HEK293 (cell line): Measurements from ENCODE around the gene NKG7.

Source experiments
- MEIS1 ChIP-seq: sonication (generic); formaldehyde crosslinking; IDR thresholded peaks from 2 replicates; pipeline ENCODE4 v1.8.1; 2022; ENCODE audit warnings: missing genetic modification reagents, mild to moderate bottlenecking, borderline replicate concordance
- ZFP3 ChIP-seq: fragments of 450-650 bp; formaldehyde crosslinking; IDR thresholded peaks from 2 replicates; pipeline ENCODE4 v1.5.1; 2016; ENCODE audit warnings: low read depth, missing biosample characterization, missing genetic modification characterization
- ZNF174 ChIP-seq: fragments of 450-650 bp; formaldehyde crosslinking; IDR thresholded peaks from 2 replicates; pipeline ENCODE4 v1.5.0; 2017; ENCODE audit warnings: missing biosample characterization, mild to moderate bottlenecking, missing genetic modification characterization
- TF ChIP-seq, protein P1 (sequence below): fragments of 450-650 bp; formaldehyde crosslinking; IDR thresholded peaks from 2 replicates; pipeline ENCODE4 v1.5.1; 2016; ENCODE audit warnings: missing biosample characterization, missing genetic modification characterization
- TF ChIP-seq, protein P2 (sequence below): fragments of 450-650 bp; formaldehyde crosslinking; IDR thresholded peaks from 2 replicates; pipeline ENCODE4 v1.5.1; 2016; ENCODE audit warnings: missing biosample characterization, missing genetic modification characterization

DNA sequence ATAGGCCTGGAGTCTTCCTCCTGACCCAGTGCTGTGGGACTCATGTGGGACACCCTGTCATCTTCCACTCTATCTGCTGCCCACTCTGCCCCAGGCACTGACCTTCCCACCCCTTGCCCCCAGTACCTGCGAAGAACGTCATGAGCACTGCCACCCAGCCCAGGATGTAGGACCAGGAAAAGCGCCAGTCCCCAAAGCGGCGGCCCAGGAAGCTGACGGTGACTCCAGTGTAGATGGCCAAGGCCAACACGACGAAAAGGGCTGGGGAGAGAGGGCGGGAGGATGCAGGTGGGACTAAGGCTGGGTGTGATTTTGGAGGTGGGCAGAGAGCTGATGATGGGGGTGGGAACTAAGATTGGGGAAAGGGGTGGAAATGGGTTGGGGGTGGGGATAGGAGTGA lies 7.9 kb upstream of the NKG7 start:
- TF ChIP-seq MEIS1, result no peak
- TF ChIP-seq, protein P1, sequence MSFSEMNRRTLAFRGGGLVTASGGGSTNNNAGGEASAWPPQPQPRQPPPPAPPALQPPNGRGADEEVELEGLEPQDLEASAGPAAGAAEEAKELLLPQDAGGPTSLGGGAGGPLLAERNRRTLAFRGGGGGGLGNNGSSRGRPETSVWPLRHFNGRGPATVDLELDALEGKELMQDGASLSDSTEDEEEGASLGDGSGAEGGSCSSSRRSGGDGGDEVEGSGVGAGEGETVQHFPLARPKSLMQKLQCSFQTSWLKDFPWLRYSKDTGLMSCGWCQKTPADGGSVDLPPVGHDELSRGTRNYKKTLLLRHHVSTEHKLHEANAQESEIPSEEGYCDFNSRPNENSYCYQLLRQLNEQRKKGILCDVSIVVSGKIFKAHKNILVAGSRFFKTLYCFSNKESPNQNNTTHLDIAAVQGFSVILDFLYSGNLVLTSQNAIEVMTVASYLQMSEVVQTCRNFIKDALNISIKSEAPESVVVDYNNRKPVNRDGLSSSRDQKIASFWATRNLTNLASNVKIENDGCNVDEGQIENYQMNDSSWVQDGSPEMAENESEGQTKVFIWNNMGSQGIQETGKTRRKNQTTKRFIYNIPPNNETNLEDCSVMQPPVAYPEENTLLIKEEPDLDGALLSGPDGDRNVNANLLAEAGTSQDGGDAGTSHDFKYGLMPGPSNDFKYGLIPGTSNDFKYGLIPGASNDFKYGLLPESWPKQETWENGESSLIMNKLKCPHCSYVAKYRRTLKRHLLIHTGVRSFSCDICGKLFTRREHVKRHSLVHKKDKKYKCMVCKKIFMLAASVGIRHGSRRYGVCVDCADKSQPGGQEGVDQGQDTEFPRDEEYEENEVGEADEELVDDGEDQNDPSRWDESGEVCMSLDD (tag by site-specific recombination), result no peak
- TF ChIP-seq, protein P2, sequence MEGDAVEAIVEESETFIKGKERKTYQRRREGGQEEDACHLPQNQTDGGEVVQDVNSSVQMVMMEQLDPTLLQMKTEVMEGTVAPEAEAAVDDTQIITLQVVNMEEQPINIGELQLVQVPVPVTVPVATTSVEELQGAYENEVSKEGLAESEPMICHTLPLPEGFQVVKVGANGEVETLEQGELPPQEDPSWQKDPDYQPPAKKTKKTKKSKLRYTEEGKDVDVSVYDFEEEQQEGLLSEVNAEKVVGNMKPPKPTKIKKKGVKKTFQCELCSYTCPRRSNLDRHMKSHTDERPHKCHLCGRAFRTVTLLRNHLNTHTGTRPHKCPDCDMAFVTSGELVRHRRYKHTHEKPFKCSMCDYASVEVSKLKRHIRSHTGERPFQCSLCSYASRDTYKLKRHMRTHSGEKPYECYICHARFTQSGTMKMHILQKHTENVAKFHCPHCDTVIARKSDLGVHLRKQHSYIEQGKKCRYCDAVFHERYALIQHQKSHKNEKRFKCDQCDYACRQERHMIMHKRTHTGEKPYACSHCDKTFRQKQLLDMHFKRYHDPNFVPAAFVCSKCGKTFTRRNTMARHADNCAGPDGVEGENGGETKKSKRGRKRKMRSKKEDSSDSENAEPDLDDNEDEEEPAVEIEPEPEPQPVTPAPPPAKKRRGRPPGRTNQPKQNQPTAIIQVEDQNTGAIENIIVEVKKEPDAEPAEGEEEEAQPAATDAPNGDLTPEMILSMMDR (tag by site-specific recombination), result no peak
- no peak for TF ChIP-seq ZFP3 (tag by site-specific recombination)
- TF ChIP-seq ZNF174 (tag by site-specific recombination), result no peak
